AG04449 (cell line): Measurements from ENCODE around the gene KRT36.

Source experiments
- CTCF ChIA-PET: fragments of 350-600 bp; formaldehyde crosslinking; extraction: SDS; loops from one replicate; lab custom pipeline; 2021; ENCODE audit warnings: antibody characterized with exemption; lab: Yijun Ruan, JAX
- POLR2A ChIA-PET: fragments of 400-600, 350-600 bp; formaldehyde crosslinking; extraction: SDS; loops from one replicate; lab custom pipeline; 2020; ENCODE audit warnings: antibody characterized with exemption, inconsistent platforms; lab: Yijun Ruan, JAX
- DNase-seq: peaks from one replicate; pipeline ENCODE4 v3.0.0-alpha.2; 2010; ENCODE audit warnings: low read depth, low spot score
- H3K4me3 ChIP-seq: 2 replicates; pipeline ENCODE4 v1.5.1; 2011; ENCODE audit warnings: low read depth, mild to moderate bottlenecking, control low read depth, low read length
- TF ChIP-seq, protein P1 (sequence below): IDR thresholded peaks from one replicate; pipeline ENCODE4 v1.5.1; 2011; ENCODE audit warnings: mild to moderate bottlenecking, moderate library complexity, low read length, control low read depth, inconsistent platforms; ENCODE audit not compliant: insufficient read depth; ENCODE audit errors: missing control alignments

Gene KRT36

GRCh38 chr17:41494524-41494923 is 4.8 kb upstream of the KRT36 start:
- ChIA-PET POLR2A (interaction anchor here (1.2 kb wide), 1 partner anchor 435 kb away, joined by 4 read pairs; no protein-coding TSS in a partner anchor), CTCF (interaction anchor here (1.0 to 6.5 kb wide), 12 partner anchors 10 to 691 kb away, joined by 3 to 42 read pairs (median 4); partner anchors contain the start of gene KRT13)
- no peak for DNase-seq
- TF ChIP-seq, protein P1, sequence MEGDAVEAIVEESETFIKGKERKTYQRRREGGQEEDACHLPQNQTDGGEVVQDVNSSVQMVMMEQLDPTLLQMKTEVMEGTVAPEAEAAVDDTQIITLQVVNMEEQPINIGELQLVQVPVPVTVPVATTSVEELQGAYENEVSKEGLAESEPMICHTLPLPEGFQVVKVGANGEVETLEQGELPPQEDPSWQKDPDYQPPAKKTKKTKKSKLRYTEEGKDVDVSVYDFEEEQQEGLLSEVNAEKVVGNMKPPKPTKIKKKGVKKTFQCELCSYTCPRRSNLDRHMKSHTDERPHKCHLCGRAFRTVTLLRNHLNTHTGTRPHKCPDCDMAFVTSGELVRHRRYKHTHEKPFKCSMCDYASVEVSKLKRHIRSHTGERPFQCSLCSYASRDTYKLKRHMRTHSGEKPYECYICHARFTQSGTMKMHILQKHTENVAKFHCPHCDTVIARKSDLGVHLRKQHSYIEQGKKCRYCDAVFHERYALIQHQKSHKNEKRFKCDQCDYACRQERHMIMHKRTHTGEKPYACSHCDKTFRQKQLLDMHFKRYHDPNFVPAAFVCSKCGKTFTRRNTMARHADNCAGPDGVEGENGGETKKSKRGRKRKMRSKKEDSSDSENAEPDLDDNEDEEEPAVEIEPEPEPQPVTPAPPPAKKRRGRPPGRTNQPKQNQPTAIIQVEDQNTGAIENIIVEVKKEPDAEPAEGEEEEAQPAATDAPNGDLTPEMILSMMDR: no peak
- H3K4me3 ChIP-seq: no peak overlapping the region

GRCh38 chr17:41492771-41493170 is 3.1 kb upstream of the KRT36 start:
- no peak overlapping the region for H3K4me3 ChIP-seq
- no peak for DNase-seq
- TF ChIP-seq, protein P1: no peak
- CTCF ChIA-PET: interaction anchor here (1.0 to 6.5 kb wide), 3 partner anchors 56 to 619 kb away, joined by 3 to 42 read pairs (median 6); no protein-coding TSS in a partner anchor
- POLR2A ChIA-PET: interaction anchor here (1.2 kb wide), 1 partner anchor 13 kb away, joined by 3 read pairs; no protein-coding TSS in a partner anchor

DNA sequence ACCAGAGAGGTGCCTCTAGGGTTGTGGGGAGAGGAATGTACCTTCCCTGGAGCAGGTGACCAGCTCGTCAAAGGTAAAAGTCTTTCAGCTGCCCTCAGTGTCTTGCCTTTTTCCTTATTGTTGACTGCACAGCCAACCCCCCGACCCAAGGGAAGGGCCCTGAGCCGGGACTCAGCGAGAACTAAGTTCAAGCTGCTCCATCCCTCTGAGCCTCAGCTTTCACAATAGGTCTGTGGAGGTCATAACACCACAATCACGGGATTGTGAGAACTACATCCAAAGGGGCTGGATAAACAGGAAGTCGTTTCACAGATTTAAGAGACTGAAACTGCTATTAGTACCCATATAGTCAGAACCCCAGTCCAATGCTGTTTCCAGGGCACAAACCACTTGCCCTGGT is 2.6 kb upstream of the KRT36 start:
- no peak for DNase-seq
- POLR2A ChIA-PET: interaction anchor here (1.2 kb wide), 1 partner anchor 12 kb away, joined by 3 read pairs; no protein-coding TSS in a partner anchor
- TF ChIP-seq, protein P1: no peak
- H3K4me3 ChIP-seq: no peak overlapping the region
- CTCF ChIA-PET: interaction anchor here (1.9 to 2.6 kb wide), 2 partner anchors 57 to 171 kb away, joined by 6 to 15 read pairs; no protein-coding TSS in a partner anchor

- CTCF ChIA-PET: interaction anchor here (0.8 to 2.6 kb wide), 6 partner anchors 10 to 634 kb away, joined by 3 to 15 read pairs (median 5); no protein-coding TSS in a partner anchor
- POLR2A ChIA-PET: interaction anchor here (1.2 kb wide), 1 partner anchor 12 kb away, joined by 3 read pairs; no protein-coding TSS in a partner anchor
- H3K4me3 ChIP-seq: no peak overlapping the region
- DNase-seq: no peak
- TF ChIP-seq, protein P1: no peak
Measured at GRCh38 chr17:41491476-41491875, 1.8 kb upstream of the KRT36 start.

- ChIA-PET CTCF (interaction anchor here (0.8 to 2.6 kb wide), 7 partner anchors 12 to 633 kb away, joined by 3 to 15 read pairs (median 6); no protein-coding TSS in a partner anchor), POLR2A (no interaction called here)
- TF ChIP-seq, protein P1: no peak
- no peak overlapping the region for H3K4me3 ChIP-seq
- no peak for DNase-seq
Measured at GRCh38 chr17:41490000-41490990, 585 bp upstream of the KRT36 start.
